ENCODE data around the gene RIT2.

Gene RIT2

DNA sequence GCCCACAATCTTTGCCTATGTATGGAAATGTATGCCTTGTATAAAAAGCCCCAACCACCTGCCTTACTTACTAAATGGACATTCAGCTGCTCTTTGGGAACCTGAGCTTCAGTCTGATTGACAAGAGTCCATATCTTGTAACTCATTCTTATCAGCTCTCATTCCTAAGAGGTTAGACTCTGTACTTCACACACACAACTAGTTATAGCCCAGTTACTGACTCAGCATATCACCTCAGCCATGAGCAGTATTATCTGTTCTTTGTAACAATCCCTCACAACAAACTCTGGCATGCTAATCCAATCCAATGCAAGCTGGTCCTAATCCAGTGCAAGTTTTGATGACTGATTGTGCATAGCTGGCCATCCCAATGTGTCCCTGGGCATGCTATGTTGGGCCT lies 250.6 kb downstream of the RIT2 start:
- H3K9me3 ChIP-seq (ENCODE audit: insufficient read depth, low read depth, low read length): no peaks in the 10 kb centered on the region
- H3K9ac ChIP-seq (ENCODE audit: low read depth, low read length): no peak overlapping the region
- no peaks in the 10 kb centered on the region for H3K27me3 ChIP-seq (ENCODE audit: insufficient read depth, low read length)
- no peak overlapping the region for H3K27ac ChIP-seq (ENCODE audit: low read length)
- no peak overlapping the region for H3K4me3 ChIP-seq (ENCODE audit: low read length)
- H3K36me3 ChIP-seq (ENCODE audit: insufficient read depth, low read depth, low read length): no peaks in the 10 kb centered on the region
- H3K4me1 ChIP-seq (ENCODE audit: insufficient read depth, low read length): no peaks in the 10 kb centered on the region

DNA sequence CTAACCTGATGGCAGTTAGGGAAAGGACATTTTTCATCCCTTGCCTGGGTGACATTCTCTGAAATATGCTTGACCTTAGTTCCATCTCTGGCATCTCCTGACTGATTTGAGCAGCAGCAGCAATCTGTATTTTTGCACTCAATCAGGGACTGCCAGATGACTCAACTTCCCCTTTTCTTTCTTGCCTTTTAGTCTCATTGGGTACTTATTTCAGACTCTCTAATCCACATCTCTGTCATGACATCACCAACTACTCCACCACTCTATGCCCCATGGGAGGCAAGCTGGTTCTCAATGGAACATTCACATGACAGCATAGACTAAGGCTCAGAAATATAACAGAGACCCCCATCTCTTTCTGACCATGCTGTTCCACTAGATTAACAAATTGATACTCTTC lies 254.2 kb downstream of the RIT2 start:
- Histone ChIP-seq H3K4me1 (ENCODE audit: insufficient read depth, low read length) (no peaks in the 10 kb centered on the region), H3K36me3 (ENCODE audit: insufficient read depth, low read depth, low read length) (no peaks in the 10 kb centered on the region), H3K9me3 (ENCODE audit: insufficient read depth, low read depth, low read length) (no peaks in the 10 kb centered on the region), H3K27me3 (ENCODE audit: insufficient read depth, low read length) (no peaks in the 10 kb centered on the region), H3K4me3 (ENCODE audit: low read length) (no peak overlapping the region), H3K9ac (ENCODE audit: low read depth, low read length) (no peak overlapping the region), H3K27ac (ENCODE audit: low read length) (no peak overlapping the region)

DNA sequence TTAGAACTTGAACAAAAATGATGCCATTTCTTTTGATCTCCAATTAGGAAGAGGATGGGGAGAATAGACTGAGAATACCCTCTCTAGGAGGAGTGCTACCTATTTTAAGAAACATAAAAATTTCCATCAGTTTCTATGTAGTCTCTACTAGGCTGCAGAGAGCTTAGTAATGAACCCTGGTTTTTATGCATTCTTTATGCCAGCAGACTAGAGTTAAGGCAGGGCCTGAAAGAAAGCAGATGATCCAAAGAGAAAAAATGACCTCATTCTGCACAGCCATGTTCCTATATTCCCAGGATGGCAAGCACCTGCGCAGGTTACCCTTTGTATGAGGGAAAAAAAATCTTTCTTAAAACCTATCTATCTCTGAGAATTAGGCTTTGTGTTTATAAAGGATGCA lies 254.9 kb downstream of the RIT2 start:
- no peak overlapping the region for H3K27ac ChIP-seq (ENCODE audit: low read length)
- no peaks in the 10 kb centered on the region for H3K36me3 ChIP-seq (ENCODE audit: insufficient read depth, low read depth, low read length)
- H3K27me3 ChIP-seq (ENCODE audit: insufficient read depth, low read length): no peaks in the 10 kb centered on the region
- no peaks in the 10 kb centered on the region for H3K9me3 ChIP-seq (ENCODE audit: insufficient read depth, low read depth, low read length)
- no peaks in the 10 kb centered on the region for H3K4me1 ChIP-seq (ENCODE audit: insufficient read depth, low read length)
- H3K4me3 ChIP-seq (ENCODE audit: low read length): no peak overlapping the region
- H3K9ac ChIP-seq (ENCODE audit: low read depth, low read length): no peak overlapping the region

DNA sequence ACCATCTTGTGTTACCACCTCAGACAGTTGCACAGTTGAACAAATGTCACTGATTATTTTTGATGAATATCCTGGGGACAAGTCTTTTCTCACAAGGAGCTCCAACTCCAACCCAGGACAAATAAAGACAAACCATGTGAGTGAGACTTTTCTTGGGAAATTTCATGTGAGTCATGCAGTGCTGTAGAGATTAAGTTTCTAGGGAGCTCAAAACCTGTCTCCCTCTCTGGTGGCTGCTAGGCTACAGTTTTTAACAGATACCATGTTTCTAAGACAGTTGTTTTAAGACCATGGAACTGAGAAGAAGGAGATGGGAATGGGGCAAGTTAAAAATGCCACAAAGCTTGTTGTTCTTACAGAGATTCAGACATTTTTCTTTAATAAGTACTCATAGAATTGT lies 255.5 kb downstream of the RIT2 start:
- no peaks in the 10 kb centered on the region for H3K36me3 ChIP-seq (ENCODE audit: insufficient read depth, low read depth, low read length)

DNA sequence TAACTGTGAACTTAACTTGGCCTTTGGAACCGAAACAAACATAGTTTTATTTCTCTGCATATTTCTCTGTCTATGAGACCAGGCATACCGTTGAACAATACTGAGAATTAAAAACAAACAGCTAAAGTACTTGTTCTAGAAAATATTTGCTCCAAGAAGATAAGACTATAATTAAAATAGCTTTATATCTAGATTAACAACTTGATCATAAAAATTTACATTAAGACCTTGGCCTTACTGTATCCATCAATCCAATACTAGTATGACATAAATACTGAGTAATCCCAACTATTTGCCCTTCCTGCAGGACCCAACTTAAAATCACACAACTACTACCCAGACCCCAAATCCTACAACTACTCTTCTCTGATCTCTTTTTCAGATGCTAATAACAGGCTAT lies 260.9 kb downstream of the RIT2 start:
- H3K27me3 ChIP-seq (ENCODE audit: insufficient read depth, low read length): no peaks in the 10 kb centered on the region
- H3K4me1 ChIP-seq (ENCODE audit: insufficient read depth, low read length): no peaks in the 10 kb centered on the region
- H3K27ac ChIP-seq (ENCODE audit: low read length): no peak overlapping the region
- no peak overlapping the region for H3K4me3 ChIP-seq (ENCODE audit: low read length)
- H3K9me3 ChIP-seq (ENCODE audit: insufficient read depth, low read depth, low read length): no peaks in the 10 kb centered on the region
- no peaks in the 10 kb centered on the region for H3K36me3 ChIP-seq (ENCODE audit: insufficient read depth, low read depth, low read length)
- H3K9ac ChIP-seq (ENCODE audit: low read depth, low read length): no peak overlapping the region

More for the DNA sequence above, 255.5 kb downstream of the RIT2 start:
- Histone ChIP-seq H3K4me3 (ENCODE audit: low read length) (no peak overlapping the region), H3K27ac (ENCODE audit: low read length) (no peak overlapping the region), H3K27me3 (ENCODE audit: insufficient read depth, low read length) (no peaks in the 10 kb centered on the region), H3K9ac (ENCODE audit: low read depth, low read length) (no peak overlapping the region), H3K9me3 (ENCODE audit: insufficient read depth, low read depth, low read length) (no peaks in the 10 kb centered on the region), H3K4me1 (ENCODE audit: insufficient read depth, low read length) (no peaks in the 10 kb centered on the region)

DNA sequence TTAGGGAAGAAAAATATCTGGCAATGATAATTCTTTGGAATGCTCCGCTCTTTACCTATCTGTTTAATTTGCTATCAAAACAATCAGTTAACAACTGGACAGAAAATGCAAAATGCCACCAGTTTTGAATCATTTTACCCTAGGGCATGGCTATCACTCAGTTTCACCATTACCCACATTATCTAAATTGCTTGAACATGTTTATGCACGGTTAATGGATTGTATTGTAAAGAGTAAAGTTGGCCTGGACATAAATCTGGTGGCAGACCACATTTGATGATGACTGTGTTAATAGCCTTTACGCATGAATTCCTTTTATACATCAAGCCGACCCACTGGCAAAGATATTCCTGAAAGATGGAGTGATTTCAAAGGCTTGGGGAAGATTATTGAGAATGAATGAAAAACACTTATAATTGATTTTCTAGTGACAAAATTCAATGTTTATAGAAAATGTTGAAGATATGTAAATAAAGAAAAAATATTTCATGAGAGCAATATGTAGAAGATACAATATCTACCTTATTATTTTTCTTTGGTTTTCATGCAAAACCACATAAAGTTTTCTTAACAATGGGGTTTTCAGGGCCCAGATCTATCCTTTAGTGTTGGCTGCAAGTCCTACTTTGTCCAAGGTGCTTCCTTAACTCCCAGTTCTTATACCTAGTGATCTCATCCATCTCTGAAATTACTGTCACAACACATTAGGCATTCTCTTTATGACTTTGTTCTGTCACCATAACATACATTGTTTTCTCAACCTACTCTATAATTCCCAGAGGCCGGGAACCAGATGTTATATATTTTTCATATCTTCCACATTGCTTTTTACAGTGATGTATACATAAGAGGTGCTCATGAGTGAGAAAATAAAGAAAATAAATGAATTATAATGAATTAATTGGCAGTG lies 265.1 kb downstream of the RIT2 start:
- Histone ChIP-seq H3K9ac (ENCODE audit: low read depth, low read length) (no peak overlapping the region), H3K4me3 (ENCODE audit: low read length) (no peak overlapping the region), H3K9me3 (ENCODE audit: insufficient read depth, low read depth, low read length) (no peaks in the 10 kb centered on the region), H3K36me3 (ENCODE audit: insufficient read depth, low read depth, low read length) (no peaks in the 10 kb centered on the region), H3K27ac (ENCODE audit: low read length) (no peak overlapping the region), H3K4me1 (ENCODE audit: insufficient read depth, low read length) (no peaks in the 10 kb centered on the region), H3K27me3 (ENCODE audit: insufficient read depth, low read length) (no peaks in the 10 kb centered on the region)

DNA sequence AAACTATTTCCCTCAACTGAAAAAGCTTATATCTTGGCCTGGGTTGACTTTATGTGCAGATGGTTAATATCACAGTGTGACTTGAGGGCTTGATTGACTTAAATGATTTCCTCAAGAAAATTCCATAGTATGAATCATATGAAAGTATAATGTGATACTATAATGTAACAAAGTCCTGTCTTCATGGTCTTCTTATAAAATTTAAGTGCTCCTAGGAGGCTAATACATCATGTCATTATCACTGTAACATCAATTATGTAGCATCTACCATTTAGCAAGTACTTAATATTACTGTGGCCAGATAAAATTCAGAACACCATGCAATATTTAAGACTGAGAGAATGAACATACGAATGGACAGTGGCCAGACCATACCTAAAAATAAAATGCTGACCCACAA lies 276.1 kb downstream of the RIT2 start:
- H3K27ac ChIP-seq (ENCODE audit: low read length): no peak overlapping the region
- H3K4me1 ChIP-seq (ENCODE audit: insufficient read depth, low read length): no peaks in the 10 kb centered on the region
- no peaks in the 10 kb centered on the region for H3K9me3 ChIP-seq (ENCODE audit: insufficient read depth, low read depth, low read length)
- H3K9ac ChIP-seq (ENCODE audit: low read depth, low read length): no peak overlapping the region
- no peak overlapping the region for H3K4me3 ChIP-seq (ENCODE audit: low read length)
- no peaks in the 10 kb centered on the region for H3K27me3 ChIP-seq (ENCODE audit: insufficient read depth, low read length)
- no peaks in the 10 kb centered on the region for H3K36me3 ChIP-seq (ENCODE audit: insufficient read depth, low read depth, low read length)

DNA sequence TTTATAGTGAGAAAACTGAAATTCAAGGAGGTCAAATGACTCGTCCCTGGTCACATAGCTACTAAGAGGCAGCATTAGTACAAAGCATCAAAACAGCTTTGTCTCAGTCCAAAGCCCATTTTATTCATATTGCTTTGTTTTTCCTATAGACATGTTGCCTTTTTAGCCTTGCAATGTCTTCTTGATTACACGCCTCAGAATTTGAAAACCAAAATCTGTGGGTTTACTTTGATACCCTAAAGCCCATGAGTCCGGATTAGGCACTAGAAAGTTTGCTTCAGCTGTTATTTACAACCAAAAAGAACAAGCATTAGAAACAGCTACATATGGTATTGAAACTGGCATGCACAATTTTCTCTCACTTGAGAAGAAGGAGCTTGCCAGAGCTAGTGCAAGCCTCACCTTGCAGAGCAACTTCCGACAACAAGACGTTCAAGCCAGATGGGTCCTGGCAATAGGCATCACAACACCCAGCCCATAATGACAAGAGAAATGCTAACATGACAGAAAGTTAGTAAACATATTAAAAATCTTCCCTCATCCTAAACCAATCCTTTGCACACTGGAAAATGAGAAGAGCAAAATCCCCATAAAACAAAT lies 276.8 kb downstream of the RIT2 start:
- H3K27me3 ChIP-seq (ENCODE audit: insufficient read depth, low read length): no peaks in the 10 kb centered on the region
- H3K4me3 ChIP-seq (ENCODE audit: low read length): no peak overlapping the region
- no peaks in the 10 kb centered on the region for H3K9me3 ChIP-seq (ENCODE audit: insufficient read depth, low read depth, low read length)
- H3K4me1 ChIP-seq (ENCODE audit: insufficient read depth, low read length): no peaks in the 10 kb centered on the region
- no peaks in the 10 kb centered on the region for H3K36me3 ChIP-seq (ENCODE audit: insufficient read depth, low read depth, low read length)
- H3K27ac ChIP-seq (ENCODE audit: low read length): no peak overlapping the region
- no peak overlapping the region for H3K9ac ChIP-seq (ENCODE audit: low read depth, low read length)

DNA sequence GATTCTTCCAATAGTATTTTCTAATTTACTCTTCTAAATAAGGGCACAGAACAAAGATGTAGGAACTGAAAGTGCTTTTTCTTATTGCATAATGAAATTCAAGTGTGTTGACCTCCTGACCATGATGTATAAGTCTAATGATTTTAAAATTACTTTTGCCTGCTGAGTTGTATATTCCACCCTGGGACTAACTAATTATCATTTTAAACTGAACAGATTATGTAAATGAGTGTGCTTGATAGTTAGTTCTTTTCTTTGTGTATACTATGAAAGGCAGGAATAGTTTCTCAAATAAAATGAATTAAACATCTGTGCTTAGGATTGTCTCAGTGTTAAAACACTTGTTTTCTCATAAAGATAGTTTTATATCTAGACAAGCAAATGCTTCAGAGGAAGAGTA lies 284.5 kb downstream of the RIT2 start:
- no peak overlapping the region for H3K4me3 ChIP-seq (ENCODE audit: low read length)
- H3K9me3 ChIP-seq (ENCODE audit: insufficient read depth, low read depth, low read length): no peaks in the 10 kb centered on the region
- no peaks in the 10 kb centered on the region for H3K27me3 ChIP-seq (ENCODE audit: insufficient read depth, low read length)
- no peak overlapping the region for H3K9ac ChIP-seq (ENCODE audit: low read depth, low read length)
- H3K4me1 ChIP-seq (ENCODE audit: insufficient read depth, low read length): no peaks in the 10 kb centered on the region
- no peak overlapping the region for H3K27ac ChIP-seq (ENCODE audit: low read length)
- no peaks in the 10 kb centered on the region for H3K36me3 ChIP-seq (ENCODE audit: insufficient read depth, low read depth, low read length)

DNA sequence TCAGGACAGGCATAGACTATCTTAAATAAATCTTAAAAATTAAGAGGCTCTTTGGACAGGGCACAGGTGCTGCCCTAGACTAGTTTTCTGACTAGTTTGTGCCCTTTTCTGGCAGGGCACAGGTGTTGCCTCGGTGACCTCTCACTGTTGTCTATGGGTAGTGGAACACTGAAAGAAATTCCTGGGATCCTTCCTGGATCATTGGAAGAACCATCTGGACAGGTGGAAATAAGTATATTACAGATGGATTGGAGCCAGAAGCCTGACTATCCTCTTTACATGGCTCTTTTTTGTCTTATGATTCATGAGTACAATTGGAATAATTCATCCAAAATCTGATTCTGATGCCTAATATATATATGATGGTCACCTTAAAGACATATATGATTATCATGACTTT lies 286.6 kb downstream of the RIT2 start:
- H3K36me3 ChIP-seq (ENCODE audit: insufficient read depth, low read depth, low read length): no peaks in the 10 kb centered on the region
- H3K27ac ChIP-seq (ENCODE audit: low read length): no peak overlapping the region
- H3K9ac ChIP-seq (ENCODE audit: low read depth, low read length): no peak overlapping the region
- H3K4me1 ChIP-seq (ENCODE audit: insufficient read depth, low read length): no peaks in the 10 kb centered on the region
- H3K27me3 ChIP-seq (ENCODE audit: insufficient read depth, low read length): no peaks in the 10 kb centered on the region
- H3K9me3 ChIP-seq (ENCODE audit: insufficient read depth, low read depth, low read length): no peaks in the 10 kb centered on the region
- no peak overlapping the region for H3K4me3 ChIP-seq (ENCODE audit: low read length)

DNA sequence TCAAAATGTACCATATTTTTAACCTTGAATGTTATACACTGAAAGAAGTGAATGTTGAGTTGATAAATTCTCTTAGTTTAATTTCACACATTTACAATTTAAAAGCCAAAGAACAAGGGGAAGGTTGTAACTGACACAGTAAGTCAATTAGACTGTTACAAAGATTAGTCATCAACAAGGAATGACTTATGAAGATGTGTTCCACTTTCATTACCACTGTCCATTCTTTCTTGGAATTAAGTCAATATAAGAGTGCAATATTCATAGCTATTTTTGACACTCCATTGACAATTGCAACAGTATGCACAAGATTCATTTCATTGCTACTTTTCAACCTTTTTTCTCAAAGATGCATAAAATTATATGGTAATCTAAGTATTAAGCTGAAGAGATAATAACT lies 291.3 kb downstream of the RIT2 start:
- Histone ChIP-seq H3K27me3 (ENCODE audit: insufficient read depth, low read length) (no peaks in the 10 kb centered on the region), H3K4me1 (ENCODE audit: insufficient read depth, low read length) (peaks cover 10% of the 10 kb centered on the region), H3K9me3 (ENCODE audit: insufficient read depth, low read depth, low read length) (no peaks in the 10 kb centered on the region), H3K27ac (ENCODE audit: low read length) (no peak overlapping the region), H3K36me3 (ENCODE audit: insufficient read depth, low read depth, low read length) (no peaks in the 10 kb centered on the region), H3K9ac (ENCODE audit: low read depth, low read length) (no peak overlapping the region), H3K4me3 (ENCODE audit: low read length) (no peak overlapping the region)

DNA sequence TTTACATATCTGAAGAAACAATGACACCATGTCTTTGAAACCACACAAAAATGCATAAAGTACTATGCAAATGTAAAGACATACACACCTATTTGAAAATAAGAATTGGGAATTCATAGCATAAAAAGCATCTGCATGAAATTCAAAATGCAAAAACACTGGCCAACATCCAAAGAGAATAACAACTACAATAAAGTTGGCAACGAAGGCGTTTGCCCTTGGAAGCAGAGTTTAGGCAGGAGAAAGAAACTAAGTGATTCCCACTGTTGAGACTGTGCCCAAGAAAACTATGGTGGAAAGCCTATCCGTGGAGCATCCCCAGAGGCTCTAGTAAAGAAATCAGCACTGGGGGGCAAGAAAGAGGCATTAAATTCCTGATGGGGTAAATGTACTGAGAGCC lies 292.8 kb downstream of the RIT2 start:
- Histone ChIP-seq H3K9ac (ENCODE audit: low read depth, low read length) (no peak overlapping the region), H3K4me3 (ENCODE audit: low read length) (no peak overlapping the region), H3K9me3 (ENCODE audit: insufficient read depth, low read depth, low read length) (no peaks in the 10 kb centered on the region), H3K27me3 (ENCODE audit: insufficient read depth, low read length) (no peaks in the 10 kb centered on the region), H3K27ac (ENCODE audit: low read length) (no peak overlapping the region), H3K36me3 (ENCODE audit: insufficient read depth, low read depth, low read length) (no peaks in the 10 kb centered on the region), H3K4me1 (ENCODE audit: insufficient read depth, low read length) (peaks cover 20% of the 10 kb centered on the region)
